GM10266 (cell line): ENCODE results near the gene MCTP2.

Source experiments
- DNase-seq: peaks from one replicate; pipeline ENCODE4 v3.0.0; 2012; ENCODE audit errors: extremely low spot score
- CTCF ChIP-seq: IDR thresholded peaks from 2 replicates; pipeline ENCODE4 v1.5.1; 2012; ENCODE audit warnings: mild to moderate bottlenecking, low read depth; ENCODE audit not compliant: control insufficient read depth, insufficient read depth; ENCODE audit errors: missing control alignments

MCTP2 gene

GRCh38 chr15:94381384-94381783 lies 150.0 kb downstream of the MCTP2 start:
- no peak for DNase-seq
- no peak for TF ChIP-seq CTCF

GRCh38 chr15:94383041-94383440 lies 151.7 kb downstream of the MCTP2 start:
- no peak for DNase-seq
- no peak for TF ChIP-seq CTCF

- DNase-seq, result no peak
- TF ChIP-seq CTCF, result no peak
Observed at GRCh38 chr15:94383706-94384105, 152.3 kb downstream of the MCTP2 start.

- no peak for DNase-seq
- TF ChIP-seq CTCF, result no peak
Observed at GRCh38 chr15:94385441-94385840, 154.1 kb downstream of the MCTP2 start.

GRCh38 chr15:94386351-94386750 lies 155.0 kb downstream of the MCTP2 start:
- no peak for DNase-seq
- TF ChIP-seq CTCF, result no peak

- no peak for DNase-seq
- TF ChIP-seq CTCF, result no peak
Observed at GRCh38 chr15:94387442-94387841, 156.1 kb downstream of the MCTP2 start.

GRCh38 chr15:94387849-94388441 lies 156.6 kb downstream of the MCTP2 start:
- no peak for DNase-seq
- TF ChIP-seq CTCF, result no peak
